Ovary (tissue), 9 donors: Measurements from ENCODE around the gene MYL5. TPM values are rescaled to one million over a fixed set of nuclear protein-coding genes. Genes with fewer than 3 reads are reported as not detected.

Source experiments
- DNase-seq, 5 donors: peaks; one replicate each; pipeline ENCODE4 v3.0.0-alpha.2; 2019 to 2020
- H3K27ac ChIP-seq, 2 donors: fragments of 200-600 bp; one replicate each; pipeline versions ENCODE4 v1.5.1 to v1.8.0; 2019 to 2022
- H3K27me3 ChIP-seq: fragments of 200-600 bp; one replicate; pipeline ENCODE4 v1.8.0; 2022
- H3K36me3 ChIP-seq: fragments of 200-600 bp; sonication (generic); one replicate; pipeline ENCODE4 v1.5.1; 2019
- H3K4me1 ChIP-seq: one replicate; pipeline ENCODE4 v1.8.1; 2013; ENCODE audit warnings: mild to moderate bottlenecking, moderate library complexity; ENCODE audit not compliant: insufficient read depth
- H3K4me3 ChIP-seq: fragments of 200-600 bp; sonication (generic); one replicate; pipeline ENCODE4 v1.5.1; 2017
- H3K9me3 ChIP-seq, 2 donors: fragments of 200-600 bp in 1 of 2; sonication (generic) in 1 of 2; one replicate each; pipeline versions ENCODE4 v1.5.1 to v1.8.1; 2013 to 2019; ENCODE audit warnings: mild to moderate bottlenecking in 1 of 2, moderate library complexity in 1 of 2
- EP300 ChIP-seq: sonication (generic); formaldehyde crosslinking; IDR thresholded peaks from one replicate; pipeline ENCODE4 v1.6.1; 2017; ENCODE audit warnings: antibody characterized with exemption
- POLR2A ChIP-seq: fragments of 450-650 bp; IDR thresholded peaks from one replicate; pipeline ENCODE4 v1.6.1; 2017; ENCODE audit warnings: antibody characterized with exemption, mild to moderate bottlenecking, moderate library complexity
- WGBS, 3 donors: extraction: QIAGEN DNeasy Blood & Tissue Kit in 1 of 3; methylation state at CpG; one replicate each; pipeline versions ENCODE4 v1.1.5 to v1.1.7; 2013 to 2017; 5-methylcytosine and 5-hydroxymethylcytosine counted together
- intact Hi-C, 4 donors: fragments of 100-400 bp; cut with DNase I; formaldehyde crosslinking; loops; one replicate each; pipeline versions ENCODE4 v1.11.0 to v1.15.1; 2022 to 2023
- polyA plus RNA-seq, 2 donors: library from polyadenylated mRNA; stranded (reverse); fragments of 200-250 nt in 1 of 2; fragments of 350-450 nt in 1 of 2; fragmentation: Illumina TruSeq in 1 of 2; extraction: RNeasy Lipid Tissue Mini Kit (QIAGEN cat#74804) in 1 of 2; gene quantifications; one replicate each; pipeline ENCODE4 v1.2.3, GENCODE V29; 2013 to 2014
- total RNA-seq, 7 donors: library from RNA; depleted of rRNA in 2 of 7; stranded (reverse); fragments of >200 nt in 2 of 7; fragmentation: NEBNext Ultra II Directional in 3 of 7; extraction: Animal tissue kit (Norgen Biotek cat#: 25700) in 3 of 7; gene quantifications; one replicate each; pipeline versions ENCODE4 v1.1.0 to v1.2.4, GENCODE V29; 2016 to 2023
- TF ChIP-seq, protein P1 (sequence below), 3 donors: fragments of 450-650 bp in 2 of 3; fragments of 200-600 bp in 1 of 3; IDR thresholded peaks; one replicate each; pipeline versions ENCODE4 v1.5.1 to v1.8.0; 2016 to 2022; ENCODE audit warnings: antibody characterized with exemption in 3 of 3, mild to moderate bottlenecking in 1 of 3
- donor health status: DM: no; HTN: no; CAD: no; lungs with moderate emphysema.
- donor health status: DM: no; HTN: no; CAD: no.
- donor health status: Bipolar disorder and iron deficiency.
- donor health status: DM: yes; HTN: yes; CAD: no.
- donor health status: DM: no; HTN: no; CAD: no.
- donor health status: DM: yes; HTN: yes; CAD: no.

MYL5 gene
- total and polyA plus RNA-seq, 9 donors = 4.0 to 18.3 (median 9.3) TPM

DNA sequence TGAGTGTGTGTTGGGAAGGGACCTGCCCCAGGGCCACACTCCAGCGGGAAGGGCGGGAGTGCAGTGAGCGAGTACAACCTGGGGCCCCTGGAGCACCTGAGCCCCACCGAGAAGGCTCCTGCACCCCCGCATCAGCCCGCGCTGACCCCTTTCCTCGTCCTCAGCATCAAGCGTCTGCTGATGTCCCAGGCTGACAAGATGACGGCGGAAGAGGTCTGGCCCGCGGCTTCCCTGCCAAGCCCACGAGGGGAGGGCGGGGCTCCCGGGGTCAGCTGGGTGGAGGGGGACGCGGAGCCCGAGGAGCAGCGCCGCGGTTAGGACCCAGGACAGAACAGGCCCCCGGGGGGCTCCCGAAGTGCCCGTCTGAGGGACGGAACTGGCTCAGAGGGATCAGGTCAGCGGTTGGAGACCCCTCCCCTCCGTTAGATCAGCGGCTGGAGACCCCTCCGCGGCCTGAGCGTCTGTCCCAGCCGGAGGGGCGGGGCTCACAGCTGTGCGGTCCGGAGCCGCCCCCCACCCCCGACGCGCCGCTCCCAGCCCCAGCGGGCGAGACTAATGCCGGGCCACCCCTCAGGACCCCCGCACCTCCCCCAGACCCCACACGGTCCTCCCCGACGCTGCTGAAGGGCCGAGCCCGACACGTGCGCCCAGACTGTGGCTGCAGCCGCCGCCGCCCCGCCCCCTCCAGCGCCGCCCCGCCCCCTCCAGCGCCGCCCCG, 6.7 kb downstream of the MYL5 start:
- Histone ChIP-seq H3K27me3 (no peaks in the 10 kb centered on the region), H3K9me3 (no peaks in the 10 kb centered on the region), H3K36me3 (no peaks in the 10 kb centered on the region), H3K27ac (no peak overlapping the region), H3K4me3 (peak overlapping the region; percentile 35), H3K4me1 (no peaks in the 10 kb centered on the region)
- 0 to 1% (median 1%) methylated on average over 36 to 62 of the region's 62 CpGs for WGBS, 3 donors
- intact Hi-C loops = no loop called here
- TF ChIP-seq EP300 (no peak), POLR2A (no peak)
- TF ChIP-seq, protein P1, sequence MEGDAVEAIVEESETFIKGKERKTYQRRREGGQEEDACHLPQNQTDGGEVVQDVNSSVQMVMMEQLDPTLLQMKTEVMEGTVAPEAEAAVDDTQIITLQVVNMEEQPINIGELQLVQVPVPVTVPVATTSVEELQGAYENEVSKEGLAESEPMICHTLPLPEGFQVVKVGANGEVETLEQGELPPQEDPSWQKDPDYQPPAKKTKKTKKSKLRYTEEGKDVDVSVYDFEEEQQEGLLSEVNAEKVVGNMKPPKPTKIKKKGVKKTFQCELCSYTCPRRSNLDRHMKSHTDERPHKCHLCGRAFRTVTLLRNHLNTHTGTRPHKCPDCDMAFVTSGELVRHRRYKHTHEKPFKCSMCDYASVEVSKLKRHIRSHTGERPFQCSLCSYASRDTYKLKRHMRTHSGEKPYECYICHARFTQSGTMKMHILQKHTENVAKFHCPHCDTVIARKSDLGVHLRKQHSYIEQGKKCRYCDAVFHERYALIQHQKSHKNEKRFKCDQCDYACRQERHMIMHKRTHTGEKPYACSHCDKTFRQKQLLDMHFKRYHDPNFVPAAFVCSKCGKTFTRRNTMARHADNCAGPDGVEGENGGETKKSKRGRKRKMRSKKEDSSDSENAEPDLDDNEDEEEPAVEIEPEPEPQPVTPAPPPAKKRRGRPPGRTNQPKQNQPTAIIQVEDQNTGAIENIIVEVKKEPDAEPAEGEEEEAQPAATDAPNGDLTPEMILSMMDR (IDR thresholded peaks at IDR 0.05) = no peak
- DNase-seq = peak in 3 of 5 donors; percentile 45 to 60 (median 47)

DNA sequence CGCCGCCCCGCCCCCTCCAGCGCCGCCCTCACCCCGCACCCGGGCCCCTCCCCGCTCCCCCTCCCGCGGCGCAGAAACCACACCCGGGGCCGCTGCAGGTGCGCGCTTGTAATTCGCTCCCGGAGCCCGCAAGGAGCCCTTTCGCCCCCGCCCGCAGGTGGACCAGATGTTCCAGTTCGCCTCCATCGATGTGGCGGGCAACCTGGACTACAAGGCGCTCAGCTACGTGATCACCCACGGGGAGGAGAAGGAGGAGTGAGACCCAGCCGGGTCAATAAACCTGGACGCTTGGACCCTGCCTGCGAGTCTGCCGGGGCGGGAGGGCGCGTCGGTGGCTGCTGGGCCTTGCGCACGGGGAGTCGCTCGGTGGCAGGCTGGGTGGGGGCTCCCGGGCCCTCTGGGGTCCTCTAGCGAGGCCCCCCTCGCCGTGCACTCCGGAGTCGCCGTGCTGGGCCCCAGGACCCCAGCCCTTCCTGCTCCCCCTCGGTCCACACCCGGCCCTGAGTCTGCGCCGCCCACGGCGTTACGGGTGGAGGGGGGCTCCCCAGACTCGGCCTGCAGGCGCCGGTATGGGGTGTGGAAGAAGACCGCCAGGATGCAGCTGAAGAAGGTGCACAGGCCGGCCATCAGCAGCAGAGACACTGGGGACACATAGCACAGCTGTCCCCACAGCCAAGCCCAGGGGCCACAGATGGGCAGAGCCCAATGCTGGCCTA, 7.6 kb downstream of the MYL5 start:
- TF ChIP-seq, protein P1 (IDR thresholded peaks at IDR 0.05) = no peak
- no peak for TF ChIP-seq POLR2A
- Histone ChIP-seq H3K4me3 (peak overlapping the region; percentile 15), H3K27ac (no peak overlapping the region), H3K36me3 (no peaks in the 10 kb centered on the region), H3K27me3 (no peaks in the 10 kb centered on the region), H3K4me1 (no peaks in the 10 kb centered on the region), H3K9me3 (no peaks in the 10 kb centered on the region)
- intact Hi-C loops = no loop called here
- peak in 3 of 5 donors; percentile 39 to 42 (median 41) for DNase-seq
- WGBS, 3 donors = 43 to 63% (median 51%) methylated on average over 35 to 58 of the region's 58 CpGs

DNA sequence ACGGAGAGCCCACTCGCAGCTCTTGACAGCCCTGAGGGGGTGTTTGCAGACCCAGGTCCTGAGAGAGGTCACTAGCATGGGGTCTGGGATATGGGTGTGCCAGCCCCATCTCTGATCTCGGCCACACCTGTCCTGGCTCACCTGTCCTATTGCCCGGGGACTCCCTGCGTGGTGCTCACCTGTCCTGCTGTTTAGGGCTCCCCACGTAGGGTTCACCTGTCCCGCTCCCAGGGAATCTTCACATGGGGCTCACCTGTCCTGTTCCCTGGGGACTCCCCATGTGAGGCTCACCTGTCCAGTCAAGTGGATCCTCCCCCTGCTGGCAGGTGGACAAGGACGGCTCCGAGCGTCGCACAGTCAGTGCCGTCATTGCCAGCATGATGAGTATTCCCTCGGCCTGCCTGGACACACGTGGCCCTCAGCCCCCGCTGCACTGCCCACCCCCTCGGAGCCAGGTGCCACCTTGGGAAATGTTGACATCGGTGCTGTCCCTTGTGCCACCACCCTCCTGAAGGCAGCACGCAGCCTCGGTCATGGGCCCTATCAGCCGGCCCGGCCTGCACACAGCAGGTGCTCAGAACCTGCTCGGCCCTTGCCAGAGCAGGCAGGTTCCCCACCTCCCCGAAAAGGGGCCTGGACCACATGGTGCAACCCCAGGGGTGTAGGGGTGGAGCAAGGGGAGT, 8.3 kb downstream of the MYL5 start:
- intact Hi-C loops = no loop called here
- Histone ChIP-seq H3K27me3 (no peaks in the 10 kb centered on the region), H3K4me3 (no peak overlapping the region), H3K9me3 (no peaks in the 10 kb centered on the region), H3K27ac (no peak overlapping the region), H3K36me3 (no peaks in the 10 kb centered on the region), H3K4me1 (no peaks in the 10 kb centered on the region)
- DNase-seq = peak in 2 of 5 donors; percentile 27 to 30
- WGBS, 3 donors = 75 to 83% (median 77%) methylated on average over 23 of the region's 23 CpGs
- TF ChIP-seq EP300 (no peak), POLR2A (no peak)
- TF ChIP-seq, protein P1 (IDR thresholded peaks at IDR 0.05) = no peak

DNA sequence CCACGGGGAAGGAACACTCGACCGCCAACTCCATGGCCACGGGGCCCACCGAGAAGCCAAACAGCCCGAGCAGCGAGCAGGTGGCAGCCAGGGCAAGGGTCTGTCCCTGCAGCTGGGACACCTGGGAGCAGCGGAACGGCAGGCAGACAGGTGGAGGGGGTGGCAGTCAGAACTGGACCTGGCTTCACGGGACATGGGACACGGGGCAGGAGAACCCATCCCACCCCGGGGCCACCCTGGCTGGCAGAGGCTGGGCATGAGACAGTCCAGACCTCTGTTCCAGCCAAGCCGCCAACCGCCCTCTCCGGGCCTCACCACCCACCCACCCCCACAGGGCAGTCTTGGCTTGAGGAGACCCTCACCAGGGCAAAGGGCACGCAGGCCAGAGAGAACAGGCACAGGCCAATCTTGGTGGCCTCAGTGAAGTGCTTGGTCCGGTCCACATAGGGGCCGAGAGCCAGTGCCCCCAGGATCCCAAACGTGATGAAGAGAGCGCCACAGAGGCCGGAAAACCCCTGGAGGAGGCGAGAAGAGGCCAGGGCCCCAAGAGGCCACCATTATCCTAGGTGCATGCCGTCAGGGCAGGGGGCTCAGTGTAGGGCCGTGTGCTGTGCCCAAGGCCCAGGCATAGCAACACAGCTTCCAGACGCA, 9.0 kb downstream of the MYL5 start:
- intact Hi-C loops = no loop called here
- H3K9me3 ChIP-seq = no peaks in the 10 kb centered on the region
- TF ChIP-seq EP300 (no peak), POLR2A (no peak)
- TF ChIP-seq, protein P1 (IDR thresholded peaks at IDR 0.05) = no peak
- no peak for DNase-seq
- 72 to 78% (median 73%) methylated on average over 25 of the region's 25 CpGs for WGBS, 3 donors
- no peaks in the 10 kb centered on the region for H3K36me3 ChIP-seq
- no peak overlapping the region for H3K27ac ChIP-seq
- no peak overlapping the region for H3K4me3 ChIP-seq
- no peaks in the 10 kb centered on the region for H3K4me1 ChIP-seq
- H3K27me3 ChIP-seq = no peaks in the 10 kb centered on the region
